Cardiac muscle cell (in vitro differentiated cells and primary cell): ENCODE measurements around the gene JARID2. TPM values are rescaled to one million over a fixed set of nuclear protein-coding genes. Genes with fewer than 3 reads are reported as not detected.

ENCODE experiments used
- DNase-seq, 2 donors: peaks; one replicate each; pipeline versions ENCODE4 v3.0.0 to v3.0.0-alpha.2; 2010 to 2017; ENCODE audit warnings: low read depth in 1 of 2, low spot score in 1 of 2
- H3K27ac ChIP-seq: fragments of 200-600 bp; sonication (generic); 2 replicates; pipeline ENCODE4 v1.5.1; 2016
- H3K27me3 ChIP-seq: fragments of 200-600 bp; sonication (generic); 2 replicates; pipeline ENCODE4 v1.6.0; 2016; ENCODE audit warnings: control low read depth
- H3K36me3 ChIP-seq: fragments of 200-600 bp; sonication (generic); 2 replicates; pipeline ENCODE4 v1.5.1; 2016; ENCODE audit warnings: control low read depth
- H3K4me1 ChIP-seq: fragments of 200-600 bp; sonication (generic); 2 replicates; pipeline ENCODE4 v1.8.1; 2017; ENCODE audit warnings: low read depth, mild to moderate bottlenecking, mixed run types
- H3K4me3 ChIP-seq: fragments of 200-600 bp; sonication (generic); 2 replicates; pipeline ENCODE4 v1.5.1; 2016; ENCODE audit warnings: mild to moderate bottlenecking
- H3K9me3 ChIP-seq: fragments of 200-600 bp; sonication (generic); 2 replicates; pipeline ENCODE4 v1.5.1; 2017; ENCODE audit warnings: low read depth, mild to moderate bottlenecking, control low read depth
- CTCF ChIP-seq: IDR thresholded peaks from 2 replicates; pipeline ENCODE4 v1.5.1; 2012; ENCODE audit warnings: low read depth, mild to moderate bottlenecking, low read length
- polyA plus RNA-seq: library from polyadenylated mRNA; unstranded; fragments of >200 nt; fragmentation: Nextera tagmentation; extraction: Ambion mirVana; gene quantifications from 2 replicates; pipeline ENCODE4 v1.2.1, GENCODE V29; 2016
- total RNA-seq: library from RNA; depleted of rRNA; stranded (reverse); fragments of >200 nt; gene quantifications from 2 replicates; pipeline ENCODE4 v1.2.3, GENCODE V29; 2016

The JARID2 gene
- total RNA-seq (14.5 and 26.4 TPM in 2 replicates), polyA plus RNA-seq (9.7 and 12.5 TPM in 2 replicates)

GRCh38 chr6:15245361-15246216 is at the start of gene JARID2:
TSS of gene JARID2 (plus strand) at chr6:15246069. CDS start at chr6:15246540, 471 bp downstream.
- no peak for TF ChIP-seq CTCF
- Histone ChIP-seq H3K36me3 (no peaks in the 10 kb centered on the region), H3K27ac (peak within 1 kb of the TSS; percentile 95), H3K4me1 (peaks cover 5% of the 10 kb centered on the region), H3K27me3 (no peaks in the 10 kb centered on the region), H3K4me3 (peak within 1 kb of the TSS; percentile 81), H3K9me3 (no peaks in the 10 kb centered on the region)
- DNase-seq = peak; percentile 99

DNA sequence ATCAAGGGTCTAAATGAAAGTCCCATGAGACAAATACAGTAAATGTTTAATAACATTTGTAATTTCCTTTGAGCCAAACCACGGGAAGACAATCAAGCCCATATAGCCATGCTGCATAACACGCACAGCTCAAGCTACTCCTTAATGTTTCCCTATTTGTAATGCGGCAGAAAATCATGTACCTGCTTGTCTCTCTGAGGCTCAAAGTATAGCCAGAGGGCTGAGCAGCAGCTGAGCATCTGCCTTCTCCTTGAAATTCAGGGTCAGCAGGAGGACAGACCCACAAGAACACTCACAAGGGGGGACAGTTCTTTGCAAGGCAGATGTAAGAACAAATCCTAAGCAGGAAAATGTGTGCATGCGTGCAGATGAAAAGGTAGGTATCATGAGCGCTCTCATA is 45.8 kb upstream of the JARID2 start:
- no peak overlapping the region for H3K4me3 ChIP-seq
- H3K9me3 ChIP-seq = no peaks in the 10 kb centered on the region
- no peaks in the 10 kb centered on the region for H3K27me3 ChIP-seq
- DNase-seq = no peak
- H3K4me1 ChIP-seq = no peaks in the 10 kb centered on the region
- no peak overlapping the region for H3K27ac ChIP-seq
- no peaks in the 10 kb centered on the region for H3K36me3 ChIP-seq
- TF ChIP-seq CTCF = no peak

GRCh38 chr6:15205321-15205720 is 40.5 kb upstream of the JARID2 start:
- H3K4me1 ChIP-seq = no peaks in the 10 kb centered on the region
- H3K27me3 ChIP-seq = no peaks in the 10 kb centered on the region
- H3K9me3 ChIP-seq = no peaks in the 10 kb centered on the region
- H3K36me3 ChIP-seq = no peaks in the 10 kb centered on the region
- H3K4me3 ChIP-seq = no peak overlapping the region
- no peak overlapping the region for H3K27ac ChIP-seq
- no peak for DNase-seq
- no peak for TF ChIP-seq CTCF

- Histone ChIP-seq H3K27me3 (no peaks in the 10 kb centered on the region), H3K4me3 (no peak overlapping the region), H3K4me1 (no peaks in the 10 kb centered on the region), H3K27ac (no peak overlapping the region), H3K9me3 (no peaks in the 10 kb centered on the region), H3K36me3 (no peaks in the 10 kb centered on the region)
- DNase-seq = no peak
- TF ChIP-seq CTCF = no peak
Measured at GRCh38 chr6:15206887-15207286, 39.0 kb upstream of the JARID2 start.

- no peak overlapping the region for H3K4me3 ChIP-seq
- H3K4me1 ChIP-seq = no peaks in the 10 kb centered on the region
- H3K27ac ChIP-seq = no peak overlapping the region
- H3K9me3 ChIP-seq = no peaks in the 10 kb centered on the region
- no peaks in the 10 kb centered on the region for H3K36me3 ChIP-seq
- DNase-seq = peak in 1 of 2 donors; percentile 8
- no peaks in the 10 kb centered on the region for H3K27me3 ChIP-seq
- no peak for TF ChIP-seq CTCF
Measured at GRCh38 chr6:15207923-15208322, 37.9 kb upstream of the JARID2 start.
